Stimulated activated CD4-positive, alpha-beta T cell treated with anti-CD3 and anti-CD28 coated beads, Interleukin-2, amount 100 ng/mL, for 48 hours (primary cell): Measurements from ENCODE around the gene DDAH2.
A peak's percentile ranks its signal among the peaks of the same experiment; 100 is the strongest.
"Not testable (repeated sequence)": the region's sequence is repeated elsewhere in the genome, so short reads cannot be mapped to it uniquely, and the experiment has no call there.

Source experiments
- DNase-seq, 2 donors: peaks; one replicate each; pipeline ENCODE4 v3.0.0-alpha.2; 2020

Gene DDAH2

DNA sequence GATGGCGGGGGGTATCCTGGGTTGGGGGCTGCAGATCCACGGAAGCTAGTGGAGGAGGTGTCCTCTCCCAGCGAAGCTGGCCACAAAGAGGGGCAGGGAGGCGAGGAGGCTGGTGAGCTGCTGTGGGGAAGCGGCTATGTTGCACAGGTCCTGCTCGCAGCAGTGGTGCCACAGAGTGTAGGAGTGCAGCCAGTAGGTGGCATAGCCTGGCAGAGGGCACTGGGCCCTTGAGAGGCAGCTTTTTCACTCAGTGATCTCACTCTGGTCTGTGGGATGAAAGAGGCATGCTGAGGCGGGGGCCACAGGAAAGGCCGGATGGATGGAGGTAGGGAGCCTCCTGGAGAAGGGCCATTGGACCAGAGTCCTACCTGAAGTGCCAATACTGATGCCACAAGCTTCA is 16.8 kb downstream of the DDAH2 start:
- no peak for DNase-seq

GRCh38 chr6:31711233-31711632 is 17.9 kb downstream of the DDAH2 start:
- no peak for DNase-seq

- DNase-seq, result no peak
Measured at GRCh38 chr6:31710523-31711219, 18.4 kb downstream of the DDAH2 start.

- not testable (repeated sequence) for DNase-seq
Measured at GRCh38 chr6:31709157-31709556, 19.9 kb downstream of the DDAH2 start.

- DNase-seq, result no peak
Measured at GRCh38 chr6:31708224-31708623, 20.9 kb downstream of the DDAH2 start.

- DNase-seq, result no peak
Measured at GRCh38 chr6:31707701-31708100, 21.4 kb downstream of the DDAH2 start.

- DNase-seq, result no peak
Measured at GRCh38 chr6:31706599-31706998, 22.5 kb downstream of the DDAH2 start, which contains the start of gene LY6G6F. Gene LY6G6F (plus strand): TSS chr6:31706866. CDS start chr6:31706907, 41 bp downstream.

GRCh38 chr6:31705931-31706330 is 23.2 kb downstream of the DDAH2 start:
- DNase-seq, result no peak

DNA sequence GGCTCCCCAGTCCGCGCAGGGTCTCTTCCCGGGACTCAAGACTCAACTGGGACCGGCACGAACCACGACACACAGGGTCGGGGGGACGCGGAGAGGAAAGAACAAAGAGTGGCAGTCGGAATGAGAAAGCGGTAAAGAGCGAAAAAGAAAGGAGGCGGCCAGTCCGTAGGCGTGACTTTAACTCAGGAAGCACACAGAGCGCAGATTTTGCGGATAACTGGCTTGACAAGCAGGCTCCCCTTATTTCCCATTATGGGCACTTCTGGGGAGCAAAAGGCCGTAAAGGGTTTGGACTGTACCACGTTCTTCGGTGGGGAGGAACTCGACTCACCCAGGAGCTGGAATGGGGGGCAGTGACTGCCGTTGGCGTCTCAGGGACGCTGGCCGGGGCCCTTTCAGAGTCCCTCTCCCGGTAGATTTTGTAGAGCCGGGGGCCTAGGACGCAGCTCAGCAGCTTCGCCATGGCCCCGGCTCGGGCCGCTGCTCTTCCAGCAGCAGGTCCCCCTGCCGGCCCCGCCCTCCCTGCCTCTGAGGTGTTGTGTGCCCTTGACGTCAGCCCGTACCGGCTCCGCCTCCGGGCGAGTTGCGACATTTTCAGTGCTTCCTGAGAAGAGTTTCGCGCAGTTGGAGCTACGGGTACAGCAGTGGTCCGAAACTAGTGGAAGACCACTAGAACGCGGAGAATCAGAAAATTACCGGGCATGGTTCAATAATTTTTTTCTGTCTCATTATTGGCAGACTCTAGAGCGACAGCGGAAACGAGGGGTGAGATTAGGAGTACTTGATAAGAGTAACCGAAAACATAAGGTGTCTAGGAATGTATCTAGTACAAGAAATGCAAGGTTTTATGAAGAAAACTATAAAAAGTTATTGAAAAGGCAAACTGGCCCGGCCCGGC is 26.0 kb downstream of the DDAH2 start, which contains the start of gene ABHD16A:
Gene ABHD16A, minus strand, starts transcription at position 506 of the 898 bp plus-strand sequence. Its CDS starts 43 bp downstream, at position 463.
- DNase-seq, result peak; percentile 92 to 96

DNA sequence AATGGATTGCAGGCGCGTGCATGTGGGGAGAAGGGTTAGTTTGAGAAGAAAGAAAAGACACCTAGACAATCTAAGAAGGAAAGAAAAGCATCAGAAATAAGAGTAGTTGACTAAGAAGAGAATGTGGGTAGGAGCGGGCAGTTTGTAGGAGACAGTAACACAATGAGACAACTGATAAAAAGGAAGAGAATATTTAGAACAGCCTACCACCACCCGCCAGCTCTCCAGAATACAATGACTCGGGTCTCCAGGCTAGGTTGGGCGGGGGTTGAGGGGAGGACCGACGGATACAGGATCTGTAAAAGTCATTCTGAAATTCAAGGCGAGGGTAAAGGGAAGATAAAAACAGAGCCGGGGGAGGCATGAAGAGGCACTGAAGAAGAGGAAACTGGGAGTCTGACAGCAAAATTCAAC is 26.7 kb downstream of the DDAH2 start:
- DNase-seq, result peak in 1 of 2 donors; percentile 32

- no peak for DNase-seq
Measured at GRCh38 chr6:31701666-31702404, 27.3 kb downstream of the DDAH2 start.

GRCh38 chr6:31700740-31701401 is 28.2 kb downstream of the DDAH2 start:
- DNase-seq, result no peak

GRCh38 chr6:31697555-31697954 is 31.5 kb downstream of the DDAH2 start:
- no peak for DNase-seq

DNA sequence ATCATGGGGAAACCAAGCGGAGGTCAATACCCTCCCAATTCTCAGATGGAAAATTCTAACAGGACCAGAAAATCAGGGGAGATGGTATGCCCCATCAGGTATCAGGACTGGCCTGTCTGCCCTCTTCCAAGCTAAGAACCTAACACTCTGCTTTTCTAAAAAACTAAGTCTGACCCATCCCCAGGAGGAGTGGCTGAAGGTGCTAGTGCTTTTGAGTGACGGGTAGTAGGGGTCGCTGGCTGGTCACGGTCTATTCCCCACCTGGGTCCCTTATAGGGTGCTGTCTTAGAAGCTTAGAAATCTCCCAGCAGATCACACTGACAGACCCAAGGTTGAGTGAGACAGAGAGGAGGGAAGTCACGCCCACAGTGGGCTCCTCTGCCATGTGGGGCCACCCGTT is 35.6 kb downstream of the DDAH2 start:
- DNase-seq, result no peak

DNA sequence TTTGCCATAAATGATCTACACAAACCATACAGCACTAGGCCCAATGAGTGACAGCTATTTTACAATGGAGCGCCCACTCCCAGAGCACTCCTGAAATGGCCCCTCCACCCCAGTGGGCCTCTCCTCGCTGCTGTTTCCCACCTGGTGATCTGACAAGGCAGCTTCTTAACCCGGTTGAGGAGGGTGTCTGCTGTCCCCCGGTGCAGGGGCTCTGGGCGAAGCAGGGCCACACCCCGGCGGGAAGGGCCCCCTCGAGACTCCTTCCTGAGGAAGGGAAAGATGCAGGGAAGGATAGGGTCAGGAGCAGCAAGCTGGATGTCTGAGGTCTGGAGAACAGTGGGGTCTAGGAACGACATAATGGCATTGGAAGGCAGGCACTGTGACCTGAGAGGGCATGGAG is 36.2 kb downstream of the DDAH2 start:
- no peak for DNase-seq

DNA sequence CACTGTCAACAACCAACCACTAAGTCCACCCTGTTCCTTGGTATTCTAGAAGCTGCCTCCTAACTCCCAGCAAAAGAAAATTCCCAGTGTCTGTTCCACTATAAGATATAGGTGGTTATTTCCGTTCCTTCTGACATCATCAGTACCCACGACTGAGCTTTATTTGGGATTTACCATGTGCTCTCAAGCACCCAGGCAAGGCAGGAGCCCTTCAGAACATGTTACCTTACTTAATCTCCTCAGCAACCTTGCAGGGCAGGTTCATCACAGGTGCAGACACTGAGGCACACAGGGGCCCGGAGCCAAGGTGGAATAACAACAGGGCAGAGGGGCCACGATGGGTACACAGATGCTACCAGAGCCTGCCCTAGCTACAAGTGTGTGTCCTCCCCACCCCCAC is 36.7 kb downstream of the DDAH2 start:
- no peak for DNase-seq

DNA sequence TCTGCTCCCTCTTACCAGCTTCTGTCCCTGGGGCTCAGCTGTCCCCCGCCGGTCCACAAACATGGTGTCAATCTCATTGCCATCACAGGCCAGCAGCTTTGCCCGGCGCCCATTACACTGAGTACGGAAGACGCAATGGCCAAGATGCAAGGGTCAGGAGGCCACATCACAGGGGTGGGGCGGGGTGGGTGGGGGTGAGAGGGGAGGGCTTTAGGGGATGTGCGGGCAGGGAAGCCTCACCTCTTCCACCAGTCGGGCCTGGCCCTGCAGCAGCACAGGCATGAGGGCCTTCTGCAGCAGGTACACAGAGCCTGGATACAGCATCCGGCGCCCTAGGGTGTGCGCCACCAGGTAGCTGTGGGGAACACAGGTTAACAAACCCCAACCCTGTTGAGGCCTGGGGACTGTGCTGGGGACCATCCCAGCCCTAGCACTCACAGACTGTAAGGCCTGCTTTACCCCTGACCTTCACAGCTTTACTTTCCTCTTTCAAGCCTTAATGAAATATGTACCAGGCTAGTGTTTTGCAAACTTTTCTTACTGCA is 37.5 kb downstream of the DDAH2 start:
- DNase-seq, result no peak

- no peak for DNase-seq
Measured at GRCh38 chr6:31691078-31691463, 38.0 kb downstream of the DDAH2 start.

DNA sequence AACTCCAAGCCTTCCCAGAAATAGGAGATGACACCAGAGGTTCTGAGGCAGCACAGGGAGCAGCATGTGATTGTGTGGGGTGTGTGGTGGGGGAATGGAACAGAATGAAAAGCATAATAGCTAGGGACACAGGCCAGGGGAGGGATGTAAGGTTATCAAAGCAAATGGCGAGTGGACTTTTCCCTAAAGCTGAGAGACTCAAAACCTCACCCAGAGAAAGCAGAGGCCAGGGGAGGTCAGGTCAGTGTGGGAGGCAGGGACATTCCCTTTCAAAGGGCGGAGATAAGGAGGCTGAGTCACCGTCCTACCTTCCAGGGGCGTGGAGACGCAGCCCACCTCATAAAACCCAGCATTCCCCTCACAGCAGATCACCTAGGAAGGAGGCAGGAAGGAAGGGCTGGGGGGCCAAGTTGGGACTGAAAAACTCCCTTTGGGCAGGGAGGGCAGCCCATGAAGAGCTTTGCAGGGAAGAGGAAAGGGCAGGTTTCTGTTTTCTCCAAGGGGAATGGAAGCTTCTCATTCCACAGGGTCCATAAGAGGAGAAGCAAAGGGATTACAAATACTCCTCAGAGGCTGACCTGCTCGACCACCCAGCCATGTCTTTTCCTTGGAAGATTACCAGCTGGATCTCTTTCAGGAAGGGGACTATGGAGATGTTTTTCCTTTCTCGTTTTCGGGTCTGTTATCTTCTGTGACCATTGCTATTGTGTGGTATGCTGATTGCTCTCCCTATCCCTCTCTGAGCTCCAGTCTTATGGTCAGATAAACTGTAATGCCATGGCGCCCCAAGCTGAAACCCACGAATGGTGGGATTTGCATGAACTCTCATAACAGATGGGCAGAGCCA is 38.6 kb downstream of the DDAH2 start:
- DNase-seq, result no peak

GRCh38 chr6:31689249-31690110 is 39.6 kb downstream of the DDAH2 start:
- no peak for DNase-seq
